Neural progenitor cell (in vitro differentiated cells): Measurements from ENCODE around the gene AMFR.
A peak's percentile ranks its signal among the peaks of the same experiment; 100 is the strongest.

Experiments
- EZH2 ChIP-seq: fragments of 200-600 bp; sonication (generic); IDR thresholded peaks from 2 replicates; pipeline ENCODE4 v1.6.1; 2017; ENCODE audit warnings: antibody characterized with exemption, mild to moderate bottlenecking, moderate library complexity
- EZH2phosphoT487 ChIP-seq: fragments of 200-600 bp; sonication (generic); IDR thresholded peaks from 2 replicates; pipeline ENCODE4 v1.6.1; 2017; ENCODE audit warnings: antibody characterized with exemption
- TF ChIP-seq, protein P1 (sequence below): fragments of 200-600 bp; sonication (generic); IDR thresholded peaks from 2 replicates; pipeline ENCODE4 v1.5.1; 2017; ENCODE audit warnings: antibody characterized with exemption, mild to moderate bottlenecking

DNA sequence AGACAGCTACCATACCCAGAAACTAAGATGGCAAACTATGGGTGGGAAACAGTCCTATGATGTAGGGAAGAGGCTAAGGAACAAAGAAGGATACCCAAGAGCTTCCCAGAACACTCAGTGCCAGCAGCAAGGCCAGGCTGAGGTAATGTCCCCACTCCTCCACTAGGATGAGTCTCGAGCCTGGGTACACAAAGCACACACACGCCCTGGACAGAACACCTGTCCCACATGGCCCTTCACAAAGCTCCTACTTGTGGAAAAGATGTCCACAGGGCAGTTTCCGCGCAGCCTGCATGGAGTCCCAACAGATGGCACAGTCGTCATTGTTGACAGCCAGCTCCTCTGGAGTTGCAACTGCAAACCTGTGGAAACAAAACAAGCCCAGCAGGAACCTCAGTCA lies 23.9 kb downstream of the AMFR start:
- TF ChIP-seq, protein P1, sequence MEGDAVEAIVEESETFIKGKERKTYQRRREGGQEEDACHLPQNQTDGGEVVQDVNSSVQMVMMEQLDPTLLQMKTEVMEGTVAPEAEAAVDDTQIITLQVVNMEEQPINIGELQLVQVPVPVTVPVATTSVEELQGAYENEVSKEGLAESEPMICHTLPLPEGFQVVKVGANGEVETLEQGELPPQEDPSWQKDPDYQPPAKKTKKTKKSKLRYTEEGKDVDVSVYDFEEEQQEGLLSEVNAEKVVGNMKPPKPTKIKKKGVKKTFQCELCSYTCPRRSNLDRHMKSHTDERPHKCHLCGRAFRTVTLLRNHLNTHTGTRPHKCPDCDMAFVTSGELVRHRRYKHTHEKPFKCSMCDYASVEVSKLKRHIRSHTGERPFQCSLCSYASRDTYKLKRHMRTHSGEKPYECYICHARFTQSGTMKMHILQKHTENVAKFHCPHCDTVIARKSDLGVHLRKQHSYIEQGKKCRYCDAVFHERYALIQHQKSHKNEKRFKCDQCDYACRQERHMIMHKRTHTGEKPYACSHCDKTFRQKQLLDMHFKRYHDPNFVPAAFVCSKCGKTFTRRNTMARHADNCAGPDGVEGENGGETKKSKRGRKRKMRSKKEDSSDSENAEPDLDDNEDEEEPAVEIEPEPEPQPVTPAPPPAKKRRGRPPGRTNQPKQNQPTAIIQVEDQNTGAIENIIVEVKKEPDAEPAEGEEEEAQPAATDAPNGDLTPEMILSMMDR = peak; percentile 34
- TF ChIP-seq EZH2 (no peak), EZH2phosphoT487 (no peak)
